K562 (cell line): ENCODE measurements around the gene NR2F2. TPM values are rescaled to one million over a fixed set of nuclear protein-coding genes. Genes with fewer than 3 reads are reported as not detected.

ENCODE experiments used
- ARID2 ChIP-seq: fragments of 450-650 bp; IDR thresholded peaks from 2 replicates; pipeline ENCODE4 v1.6.1; 2017; ENCODE audit warnings: antibody characterized with exemption, mild to moderate bottlenecking
- BMI1 ChIP-seq: fragments of 150-350 bp; IDR thresholded peaks from 2 replicates; pipeline ENCODE4 v1.6.1; 2014; ENCODE audit warnings: low read length
- CCAR2 ChIP-seq: fragments of 200-400 bp; formaldehyde crosslinking; IDR thresholded peaks from 2 replicates; pipeline ENCODE4 v1.6.1; 2017; ENCODE audit warnings: mild to moderate bottlenecking, low read depth, low read length
- CHD1 ChIP-seq: fragments of 200-600 bp; sonication (generic); IDR thresholded peaks from one replicate; pipeline ENCODE4 v1.6.1; 2012; ENCODE audit warnings: mild to moderate bottlenecking, moderate library complexity, low read length, inconsistent platforms
- CSDE1 ChIP-seq, 2 experiments: fragments of 450-650 bp; IDR thresholded peaks; 2 replicates each; pipeline ENCODE4 v1.6.1; 2016; ENCODE audit warnings: mild to moderate bottlenecking in 1 of 2
- DPF2 ChIP-seq: fragments of 450-650 bp; IDR thresholded peaks from 2 replicates; pipeline ENCODE4 v1.6.1; 2016
- EHMT2 ChIP-seq: fragments of 450-650 bp; IDR thresholded peaks from 2 replicates; pipeline ENCODE4 v1.6.1; 2018; ENCODE audit warnings: antibody characterized with exemption
- GTF2E2 ChIP-seq: fragments of 200-800 bp; sonication (Bioruptor generic); IDR thresholded peaks from 2 replicates; pipeline ENCODE4 v1.6.1; 2016; ENCODE audit warnings: missing genetic modification characterization, missing compliant biosample characterization
- MAX ChIP-seq: sonication (generic); formaldehyde crosslinking; IDR thresholded peaks from 2 replicates; pipeline ENCODE4 v1.9.0; 2022; ENCODE audit warnings: mild to moderate bottlenecking, missing genetic modification reagents
- MCM2 ChIP-seq: fragments of 450-650 bp; IDR thresholded peaks from 2 replicates; pipeline ENCODE4 v1.6.1; 2017; ENCODE audit warnings: low read depth, mild to moderate bottlenecking
- MEF2D ChIP-seq: conservative IDR thresholded peaks from 2 replicates; pipeline ENCODE4 v1.6.1; 2016; ENCODE audit warnings: low read depth, missing genetic modification characterization, missing compliant biosample characterization
- SMAD4 ChIP-seq: fragments of 250-450 bp; sonication (Bioruptor Pico); conservative IDR thresholded peaks from 2 replicates; pipeline ENCODE4 v1.8.0; 2021; ENCODE audit warnings: inconsistent platforms, mild to moderate bottlenecking, moderate library complexity
- STAG1 ChIP-seq: sonication (generic); formaldehyde crosslinking; IDR thresholded peaks from 2 replicates; pipeline ENCODE4 v1.5.0; 2020; ENCODE audit warnings: missing genetic modification reagents, borderline replicate concordance
- THAP12 ChIP-seq: fragments of 250-450 bp; sonication (Bioruptor Pico); IDR thresholded peaks from 2 replicates; pipeline ENCODE4 v1.9.0; 2021; ENCODE audit warnings: mild to moderate bottlenecking, inconsistent platforms
- ZNF668 ChIP-seq: fragments of 250-450 bp; sonication (Bioruptor Pico); IDR thresholded peaks from 2 replicates; pipeline ENCODE4 v1.8.0; 2022; ENCODE audit warnings: mild to moderate bottlenecking, inconsistent platforms
- ZNF707 ChIP-seq: fragments of 250-450 bp; sonication (Bioruptor Pico); conservative IDR thresholded peaks from 2 replicates; pipeline ENCODE4 v1.8.0; 2022; ENCODE audit warnings: inconsistent platforms, mild to moderate bottlenecking, moderate library complexity
- polyA plus RNA-seq, 8 experiments: library from polyadenylated mRNA; depleted of rRNA in 4 of 8; stranded (reverse) in 5 of 8; unstranded in 3 of 8; fragments of >200 nt; fragmentation: Nextera tagmentation in 2 of 8; fragmentation: Illumina TruSeq in 1 of 8; extraction: Ambion mirVana in 2 of 8; extraction: Trizol in 1 of 8; gene quantifications; 2 replicates each; pipeline versions ENCODE4 v1.2.1 to v1.2.3, GENCODE V29; 2011 to 2014; ENCODE audit warnings: inconsistent platforms in 1 of 8, missing spikeins in 1 of 8
- total RNA-seq, 7 experiments: library from RNA; depleted of rRNA in 6 of 7; stranded (reverse); fragments of >200 nt in 6 of 7; fragmentation: Illumina TruSeq in 2 of 7; extraction: Trizol in 2 of 7; gene quantifications; 2 replicates each; pipeline versions ENCODE4 v1.2.1 to v1.2.3, GENCODE V29; 2011 to 2021; ENCODE audit warnings: low replicate concordance in 1 of 7
- TF ChIP-seq, protein P1 (sequence below), 2 experiments: fragments of 450-650 bp; conservative IDR thresholded peaks; 2 replicates each; pipeline ENCODE4 v1.6.1; 2017; ENCODE audit warnings: mild to moderate bottlenecking in 2 of 2, moderate library complexity in 2 of 2
- TF ChIP-seq, protein P2 (sequence below): sonication (generic); formaldehyde crosslinking; IDR thresholded peaks from 2 replicates; pipeline ENCODE4 v1.8.0; 2023; ENCODE audit warnings: mild to moderate bottlenecking, missing genetic modification reagents

NR2F2 gene
- total and polyA plus RNA-seq, 9 of the 15 experiments (the other 6 are each of a cell fraction or from before 2014, with no cell fraction given): 6.0 to 51.8 (median 11.1) TPM

- TF ChIP-seq, protein P1, sequence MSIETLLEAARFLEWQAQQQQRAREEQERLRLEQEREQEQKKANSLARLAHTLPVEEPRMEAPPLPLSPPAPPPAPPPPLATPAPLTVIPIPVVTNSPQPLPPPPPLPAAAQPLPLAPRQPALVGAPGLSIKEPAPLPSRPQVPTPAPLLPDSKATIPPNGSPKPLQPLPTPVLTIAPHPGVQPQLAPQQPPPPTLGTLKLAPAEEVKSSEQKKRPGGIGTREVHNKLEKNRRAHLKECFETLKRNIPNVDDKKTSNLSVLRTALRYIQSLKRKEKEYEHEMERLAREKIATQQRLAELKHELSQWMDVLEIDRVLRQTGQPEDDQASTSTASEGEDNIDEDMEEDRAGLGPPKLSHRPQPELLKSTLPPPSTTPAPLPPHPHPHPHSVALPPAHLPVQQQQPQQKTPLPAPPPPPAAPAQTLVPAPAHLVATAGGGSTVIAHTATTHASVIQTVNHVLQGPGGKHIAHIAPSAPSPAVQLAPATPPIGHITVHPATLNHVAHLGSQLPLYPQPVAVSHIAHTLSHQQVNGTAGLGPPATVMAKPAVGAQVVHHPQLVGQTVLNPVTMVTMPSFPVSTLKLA (conservative IDR thresholded peaks at IDR 0.05): peak; percentile 63 to 69
- TF ChIP-seq THAP12: no peak
- TF ChIP-seq ARID2: no peak
- TF ChIP-seq ZNF707 (CRISPR knock-in tag): no peak
- no peak for TF ChIP-seq MEF2D (tag)
- TF ChIP-seq CCAR2: no peak
- no peak for TF ChIP-seq GTF2E2 (tag)
- 0 out of 2 replicates have a peak, but pooled peaks have one; percentile 50 for TF ChIP-seq ZNF668 (CRISPR knock-in tag)
- TF ChIP-seq SMAD4 (CRISPR knock-in tag): peak; percentile 56; the same call in 1 of the 2 replicates
- TF ChIP-seq BMI1: no peak
- TF ChIP-seq MCM2: no peak
- TF ChIP-seq MAX: peak; percentile 87
- TF ChIP-seq, protein P2, sequence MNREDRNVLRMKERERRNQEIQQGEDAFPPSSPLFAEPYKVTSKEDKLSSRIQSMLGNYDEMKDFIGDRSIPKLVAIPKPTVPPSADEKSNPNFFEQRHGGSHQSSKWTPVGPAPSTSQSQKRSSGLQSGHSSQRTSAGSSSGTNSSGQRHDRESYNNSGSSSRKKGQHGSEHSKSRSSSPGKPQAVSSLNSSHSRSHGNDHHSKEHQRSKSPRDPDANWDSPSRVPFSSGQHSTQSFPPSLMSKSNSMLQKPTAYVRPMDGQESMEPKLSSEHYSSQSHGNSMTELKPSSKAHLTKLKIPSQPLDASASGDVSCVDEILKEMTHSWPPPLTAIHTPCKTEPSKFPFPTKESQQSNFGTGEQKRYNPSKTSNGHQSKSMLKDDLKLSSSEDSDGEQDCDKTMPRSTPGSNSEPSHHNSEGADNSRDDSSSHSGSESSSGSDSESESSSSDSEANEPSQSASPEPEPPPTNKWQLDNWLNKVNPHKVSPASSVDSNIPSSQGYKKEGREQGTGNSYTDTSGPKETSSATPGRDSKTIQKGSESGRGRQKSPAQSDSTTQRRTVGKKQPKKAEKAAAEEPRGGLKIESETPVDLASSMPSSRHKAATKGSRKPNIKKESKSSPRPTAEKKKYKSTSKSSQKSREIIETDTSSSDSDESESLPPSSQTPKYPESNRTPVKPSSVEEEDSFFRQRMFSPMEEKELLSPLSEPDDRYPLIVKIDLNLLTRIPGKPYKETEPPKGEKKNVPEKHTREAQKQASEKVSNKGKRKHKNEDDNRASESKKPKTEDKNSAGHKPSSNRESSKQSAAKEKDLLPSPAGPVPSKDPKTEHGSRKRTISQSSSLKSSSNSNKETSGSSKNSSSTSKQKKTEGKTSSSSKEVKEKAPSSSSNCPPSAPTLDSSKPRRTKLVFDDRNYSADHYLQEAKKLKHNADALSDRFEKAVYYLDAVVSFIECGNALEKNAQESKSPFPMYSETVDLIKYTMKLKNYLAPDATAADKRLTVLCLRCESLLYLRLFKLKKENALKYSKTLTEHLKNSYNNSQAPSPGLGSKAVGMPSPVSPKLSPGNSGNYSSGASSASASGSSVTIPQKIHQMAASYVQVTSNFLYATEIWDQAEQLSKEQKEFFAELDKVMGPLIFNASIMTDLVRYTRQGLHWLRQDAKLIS (CRISPR knock-in tag): no peak
- no peak for TF ChIP-seq STAG1
- TF ChIP-seq DPF2: no peak
- no peak for TF ChIP-seq EHMT2
- no peak for TF ChIP-seq CSDE1 (IDR thresholded peaks at IDR 0.05)
- TF ChIP-seq CHD1: peak; percentile 88
Observed at GRCh38 chr15:96331945-96332636, 1.6 kb downstream of the NR2F2 start (continued).
